Naive thymus-derived CD4-positive, alpha-beta T cell (primary cell): ENCODE measurements around the gene CDK5RAP2. TPM values are rescaled to one million over a fixed set of nuclear protein-coding genes. Genes with fewer than 3 reads are reported as not detected.
A peak's percentile ranks its signal among the peaks of the same experiment; 100 is the strongest.

Experiments used
- ATAC-seq: fragments of 150-1000 bp; cut with Tn5 transposase; 2 replicates; pipeline ENCODE4 v1.10.0; 2021; ENCODE audit warnings: mild to moderate bottlenecking, moderate library complexity
- CTCF ChIA-PET: fragments of 350-600 bp; sonication (Branson Sonifier 250); formaldehyde crosslinking; loops from one replicate; lab custom pipeline; 2021; ENCODE audit warnings: antibody characterized with exemption; lab: Charles Lee
- POLR2A ChIA-PET: fragments of 350-600 bp; sonication (Branson Sonifier 250); formaldehyde crosslinking; loops from one replicate; lab custom pipeline; 2021; ENCODE audit warnings: antibody characterized with exemption, inconsistent platforms; lab: Charles Lee
- DNase-seq, 9 donors: peaks; one replicate each; pipeline versions ENCODE4 v3.0.0 to v3.0.0-alpha.2; 2020 to 2022; ENCODE audit warnings: mixed read lengths in 1 of 9
- H3K27ac ChIP-seq: one replicate; pipeline ENCODE4 v1.7.0; 2013; ENCODE audit warnings: mild to moderate bottlenecking, low read depth, low read length, moderate library complexity
- H3K27me3 ChIP-seq, 2 donors: one replicate each; pipeline ENCODE4 v1.7.0; 2013; ENCODE audit warnings: low read length in 2 of 2, mild to moderate bottlenecking in 2 of 2, moderate library complexity in 2 of 2; ENCODE audit not compliant: control insufficient read depth in 2 of 2, insufficient read depth in 2 of 2
- H3K36me3 ChIP-seq, 3 experiments: 1 replicate in 2 of 3; 2 replicates in 1 of 3; pipeline ENCODE4 v1.7.0; 2013; ENCODE audit warnings: low read length in 3 of 3, mild to moderate bottlenecking in 3 of 3, moderate library complexity in 1 of 3; ENCODE audit not compliant: insufficient read depth in 3 of 3, control insufficient read depth in 2 of 3
- H3K4me1 ChIP-seq, 2 donors: one replicate each; pipeline ENCODE4 v1.7.0; 2013; ENCODE audit warnings: low read length in 2 of 2, mild to moderate bottlenecking in 2 of 2, moderate library complexity in 1 of 2; ENCODE audit not compliant: control insufficient read depth in 2 of 2, insufficient read depth in 2 of 2
- H3K4me3 ChIP-seq: 2 replicates; pipeline ENCODE4 v1.7.0; 2013; ENCODE audit warnings: mild to moderate bottlenecking, low read length
- H3K9me3 ChIP-seq, 3 experiments: 1 replicate in 2 of 3; 2 replicates in 1 of 3; pipeline ENCODE4 v1.7.0; 2013; ENCODE audit warnings: low read length in 3 of 3; ENCODE audit not compliant: control insufficient read depth in 2 of 3
- H3K27ac Mint-ChIP-seq, 9 donors: one replicate each; pipeline ENCODE4 v1.8.0; 2020 to 2022; ENCODE audit warnings: mixed read lengths in 9 of 9, mild to moderate bottlenecking in 8 of 9, moderate library complexity in 5 of 9, inconsistent platforms in 2 of 9
- H3K27me3 Mint-ChIP-seq, 5 donors: one replicate each; pipeline ENCODE4 v1.8.0; 2021 to 2022; ENCODE audit warnings: mixed read lengths in 5 of 5, mild to moderate bottlenecking in 1 of 5
- H3K36me3 Mint-ChIP-seq, 5 donors: one replicate each; pipeline ENCODE4 v1.8.0; 2020 to 2022; ENCODE audit warnings: mixed read lengths in 5 of 5, mild to moderate bottlenecking in 3 of 5, inconsistent platforms in 1 of 5
- H3K4me1 Mint-ChIP-seq, 7 donors: one replicate each; pipeline ENCODE4 v1.8.0; 2020 to 2022; ENCODE audit warnings: mixed read lengths in 7 of 7, mild to moderate bottlenecking in 3 of 7, inconsistent platforms in 1 of 7
- H3K4me3 Mint-ChIP-seq, 10 donors: one replicate each; pipeline ENCODE4 v1.8.0; 2020 to 2022; ENCODE audit warnings: mild to moderate bottlenecking in 10 of 10, mixed read lengths in 10 of 10, moderate library complexity in 6 of 10, inconsistent platforms in 2 of 10
- H3K9me3 Mint-ChIP-seq, 11 donors: one replicate each; pipeline ENCODE4 v1.8.0; 2020 to 2022; ENCODE audit warnings: mixed read lengths in 11 of 11, mild to moderate bottlenecking in 4 of 11, inconsistent platforms in 1 of 11, moderate library complexity in 1 of 11
- intact Hi-C, 2 donors: fragments of 100-400 bp; cut with micrococcal nuclease; formaldehyde crosslinking; loops; one replicate each; pipeline ENCODE4 v1.15.1; 2023
- polyA plus RNA-seq, 2 donors: library from polyadenylated mRNA; unstranded; fragments of 300-500 nt; fragmentation: Illumina TruSeq; gene quantifications; one replicate each; pipeline ENCODE4 v1.2.3, GENCODE V29; 2021
- total RNA-seq, 6 experiments: library from RNA in 5 of 6; stranded (reverse) in 5 of 6; gene quantifications; 1 replicate in 5 of 6; 2 replicates in 1 of 6; pipeline ENCODE4 v1.2.3 and lab custom pipeline; 2021 to 2026

CDK5RAP2 gene
- total and polyA plus RNA-seq, 7 experiments from 2014 or later, result 23.7 to 98.1 (median 66.7) TPM

- no peaks in the 10 kb centered on the region for H3K4me1 Mint-ChIP-seq
- H3K36me3 Mint-ChIP-seq, result peaks cover 18 to 47% (median 38%) of the 10 kb centered on the region in 5 donors
- no peak overlapping the region for H3K27ac ChIP-seq
- no peak overlapping the region for H3K4me3 ChIP-seq
- H3K27me3 Mint-ChIP-seq, result no peaks in the 10 kb centered on the region
- H3K4me3 Mint-ChIP-seq, result no peak overlapping the region
- H3K36me3 ChIP-seq, result peaks cover 14 to 74% (median 16%) of the 10 kb centered on the region in 3 experiments
- H3K9me3 ChIP-seq, result no peaks in the 10 kb centered on the region
- ChIA-PET POLR2A (no interaction called here), CTCF (interaction anchor here (0.7 kb wide), 1 partner anchor 445 kb away, joined by 3 read pairs; no protein-coding TSS in a partner anchor)
- H3K9me3 Mint-ChIP-seq, result no peaks in the 10 kb centered on the region
- intact Hi-C loops, result no loop called here
- DNase-seq, result no peak
- H3K4me1 ChIP-seq, result no peaks in the 10 kb centered on the region
- no peak for ATAC-seq
- no peaks in the 10 kb centered on the region for H3K27me3 ChIP-seq
- peak overlapping the region in 1 of 9 donors; percentile 58 for H3K27ac Mint-ChIP-seq
These were observed 169.0 kb downstream of the CDK5RAP2 start for GRCh38 chr9:120410925-120411501.

- peaks cover 26 to 52% (median 38%) of the 10 kb centered on the region in 5 donors for H3K36me3 Mint-ChIP-seq
- Histone ChIP-seq H3K27ac (no peak overlapping the region), H3K36me3 (peaks cover 14 to 82% (median 16%) of the 10 kb centered on the region in 3 experiments), H3K4me3 (no peak overlapping the region), H3K27me3 (no peaks in the 10 kb centered on the region), H3K4me1 (no peaks in the 10 kb centered on the region), H3K9me3 (no peaks in the 10 kb centered on the region)
- H3K27ac Mint-ChIP-seq, result peak overlapping the region in 2 of 9 donors; percentile 53 to 55
- ATAC-seq, result no peak
- CTCF ChIA-PET, result no interaction called here
- no peaks in the 10 kb centered on the region for H3K9me3 Mint-ChIP-seq
- H3K27me3 Mint-ChIP-seq, result no peaks in the 10 kb centered on the region
- peaks cover 0 to 14% (median 0%) of the 10 kb centered on the region in 7 donors for H3K4me1 Mint-ChIP-seq
- no peak for DNase-seq
- H3K4me3 Mint-ChIP-seq, result no peak overlapping the region
- POLR2A ChIA-PET, result no interaction called here
- intact Hi-C loops, result no loop called here
These were observed 171.2 kb downstream of the CDK5RAP2 start for GRCh38 chr9:120408680-120409258.

GRCh38 chr9:120405860-120406259, 174.1 kb downstream of the CDK5RAP2 start:
- no peaks in the 10 kb centered on the region for H3K9me3 Mint-ChIP-seq
- no peak overlapping the region for H3K4me3 Mint-ChIP-seq
- Histone ChIP-seq H3K4me3 (no peak overlapping the region), H3K36me3 (peaks cover 9 to 92% (median 24%) of the 10 kb centered on the region in 3 experiments), H3K9me3 (no peaks in the 10 kb centered on the region), H3K27ac (no peak overlapping the region), H3K4me1 (no peaks in the 10 kb centered on the region), H3K27me3 (no peaks in the 10 kb centered on the region)
- H3K4me1 Mint-ChIP-seq, result peaks cover 0 to 20% (median 0%) of the 10 kb centered on the region in 7 donors
- ChIA-PET CTCF (no interaction called here), POLR2A (no interaction called here)
- no peak for ATAC-seq
- H3K36me3 Mint-ChIP-seq, result peaks cover 40 to 66% (median 45%) of the 10 kb centered on the region in 5 donors
- H3K27ac Mint-ChIP-seq, result no peak overlapping the region
- H3K27me3 Mint-ChIP-seq, result no peaks in the 10 kb centered on the region
- intact Hi-C loops, result no loop called here
- DNase-seq, result no peak

- DNase-seq (no peak), ATAC-seq (no peak)
- Mint-ChIP-seq H3K9me3 (no peaks in the 10 kb centered on the region), H3K4me1 (peaks cover 0 to 20% (median 0%) of the 10 kb centered on the region in 7 donors), H3K36me3 (peaks cover 36 to 65% (median 44%) of the 10 kb centered on the region in 5 donors), H3K4me3 (no peak overlapping the region), H3K27me3 (no peaks in the 10 kb centered on the region), H3K27ac (peak overlapping the region in 2 of 9 donors; percentile 38 to 62)
- intact Hi-C loops, result no loop called here
- Histone ChIP-seq H3K9me3 (no peaks in the 10 kb centered on the region), H3K4me3 (no peak overlapping the region), H3K27me3 (no peaks in the 10 kb centered on the region), H3K36me3 (peaks cover 6 to 92% (median 20%) of the 10 kb centered on the region in 3 experiments), H3K27ac (no peak overlapping the region), H3K4me1 (no peaks in the 10 kb centered on the region)
- ChIA-PET POLR2A (no interaction called here), CTCF (no interaction called here)
These were observed 174.8 kb downstream of the CDK5RAP2 start for GRCh38 chr9:120405134-120405533.

GRCh38 chr9:120403543-120403856, 176.5 kb downstream of the CDK5RAP2 start:
- H3K27me3 ChIP-seq, result no peaks in the 10 kb centered on the region
- peaks cover 0 to 20% (median 0%) of the 10 kb centered on the region in 7 donors for H3K4me1 Mint-ChIP-seq
- H3K36me3 ChIP-seq, result peaks cover 0 to 92% (median 18%) of the 10 kb centered on the region in 3 experiments
- peak overlapping the region in 2 of 9 donors; percentile 56 to 66 for H3K27ac Mint-ChIP-seq
- H3K9me3 ChIP-seq, result no peaks in the 10 kb centered on the region
- DNase-seq (no peak), ATAC-seq (peak; percentile 51)
- H3K4me1 ChIP-seq, result no peaks in the 10 kb centered on the region
- H3K4me3 Mint-ChIP-seq, result no peak overlapping the region
- CTCF ChIA-PET, result no interaction called here
- H3K9me3 Mint-ChIP-seq, result no peaks in the 10 kb centered on the region
- no peak overlapping the region for H3K4me3 ChIP-seq
- intact Hi-C loops, result no loop called here
- H3K36me3 Mint-ChIP-seq, result peaks cover 29 to 66% (median 46%) of the 10 kb centered on the region in 5 donors
- POLR2A ChIA-PET, result no interaction called here
- no peaks in the 10 kb centered on the region for H3K27me3 Mint-ChIP-seq
- no peak overlapping the region for H3K27ac ChIP-seq

- no peak overlapping the region for H3K4me3 ChIP-seq
- H3K27me3 ChIP-seq, result no peaks in the 10 kb centered on the region
- CTCF ChIA-PET, result interaction anchor here (0.6 kb wide), 1 partner anchor 89 kb away, joined by 3 read pairs; no protein-coding TSS in a partner anchor
- intact Hi-C loops, result no loop called here
- peaks cover 0 to 87% (median 20%) of the 10 kb centered on the region in 3 experiments for H3K36me3 ChIP-seq
- DNase-seq (no peak), ATAC-seq (peak; percentile 54)
- Mint-ChIP-seq H3K4me3 (no peak overlapping the region), H3K36me3 (peaks cover 29 to 69% (median 47%) of the 10 kb centered on the region in 5 donors), H3K27ac (peak overlapping the region in 2 of 9 donors; percentile 56 to 66), H3K27me3 (no peaks in the 10 kb centered on the region), H3K9me3 (no peaks in the 10 kb centered on the region), H3K4me1 (peaks cover 0 to 20% (median 0%) of the 10 kb centered on the region in 7 donors)
- POLR2A ChIA-PET, result no interaction called here
- H3K4me1 ChIP-seq, result no peaks in the 10 kb centered on the region
- H3K9me3 ChIP-seq, result no peaks in the 10 kb centered on the region
- no peak overlapping the region for H3K27ac ChIP-seq
These were observed 177.0 kb downstream of the CDK5RAP2 start for GRCh38 chr9:120402741-120403542.
